Thyroid gland (tissue), 4 donors: ENCODE data around the gene SLC25A52. TPM values are rescaled to one million over a fixed set of nuclear protein-coding genes. Genes with fewer than 3 reads are reported as not detected.

Source experiments
- DNase-seq, 2 donors: peaks; one replicate each; pipeline ENCODE4 v3.0.0-alpha.2; 2019
- H3K27ac ChIP-seq, 3 donors: fragments of 200-600 bp; sonication (generic); 1 replicate in 2 of 3; 2 replicates in 1 of 3; pipeline ENCODE4 v1.5.1; 2016 to 2019; ENCODE audit warnings: mild to moderate bottlenecking in 1 of 3, moderate library complexity in 1 of 3
- H3K27me3 ChIP-seq: fragments of 200-600 bp; sonication (generic); one replicate; pipeline ENCODE4 v1.5.1; 2019
- H3K36me3 ChIP-seq, 2 donors: fragments of 200-600 bp; sonication (generic); one replicate each; pipeline ENCODE4 v1.5.1; 2016 to 2019
- H3K4me1 ChIP-seq, 2 donors: fragments of 200-600 bp; sonication (generic); one replicate each; pipeline ENCODE4 v1.5.1; 2017 to 2019
- H3K4me3 ChIP-seq, 3 donors: fragments of 200-600 bp; sonication (generic); replicated peaks in 1 of 3; 1 replicate in 2 of 3; 2 replicates in 1 of 3; pipeline ENCODE4 v1.5.1; 2016; ENCODE audit warnings: mild to moderate bottlenecking in 1 of 3
- H3K9me3 ChIP-seq: fragments of 200-600 bp; sonication (generic); one replicate; pipeline ENCODE4 v1.5.1; 2017
- CTCF ChIP-seq, 6 experiments: fragments of 200-600 bp in 3 of 6; fragments of 450-650 bp in 3 of 6; sonication (generic) in 3 of 6; IDR thresholded peaks; one replicate each; pipeline ENCODE4 v1.5.1; 2016 to 2019; ENCODE audit warnings: antibody characterized with exemption in 6 of 6, mild to moderate bottlenecking in 2 of 6, inconsistent platforms in 1 of 6, moderate library complexity in 1 of 6
- POLR2A ChIP-seq, 2 donors: fragments of 450-650 bp; IDR thresholded peaks; one replicate each; pipeline ENCODE4 v1.6.1; 2017; ENCODE audit warnings: antibody characterized with exemption in 2 of 2, mild to moderate bottlenecking in 2 of 2, moderate library complexity in 1 of 2
- WGBS, 2 donors: methylation state at CpG; one replicate each; pipeline ENCODE4 v1.1.5; 2017; 5-methylcytosine and 5-hydroxymethylcytosine counted together
- intact Hi-C: fragments of 100-400 bp; cut with DNase I; formaldehyde crosslinking; loops from one replicate; pipeline ENCODE4 v1.15.1; 2023
- total RNA-seq, 4 donors: library from RNA; depleted of rRNA; stranded (reverse); fragments of >200 nt; gene quantifications; one replicate each; pipeline ENCODE4 v1.2.3, GENCODE V29; 2016

The SLC25A52 gene
- total RNA-seq, 4 donors from 2014 or later, result 1.2 TPM; not detected in 3

GRCh38 chr18:31722369-31722957, 38.2 kb downstream of the SLC25A52 start:
- Histone ChIP-seq H3K4me1 (peaks cover 0 to 4% of the 10 kb centered on the region in 2 donors), H3K27ac (no peak overlapping the region), H3K27me3 (no peaks in the 10 kb centered on the region), H3K36me3 (no peaks in the 10 kb centered on the region), H3K9me3 (no peaks in the 10 kb centered on the region), H3K4me3 (no peak overlapping the region)
- peak; percentile 80 to 84 for DNase-seq
- intact Hi-C loops, result loop anchor here (10.0 kb wide), 1 partner anchor 168 kb away; no protein-coding TSS in a partner anchor
- TF ChIP-seq POLR2A (IDR thresholded peaks at IDR 0.05) (no peak), CTCF (IDR thresholded peaks at IDR 0.05) (peak; percentile 60 to 83 (median 68))
- 34 to 37% methylated on average over 7 of the region's 7 CpGs for WGBS, 2 donors

DNA sequence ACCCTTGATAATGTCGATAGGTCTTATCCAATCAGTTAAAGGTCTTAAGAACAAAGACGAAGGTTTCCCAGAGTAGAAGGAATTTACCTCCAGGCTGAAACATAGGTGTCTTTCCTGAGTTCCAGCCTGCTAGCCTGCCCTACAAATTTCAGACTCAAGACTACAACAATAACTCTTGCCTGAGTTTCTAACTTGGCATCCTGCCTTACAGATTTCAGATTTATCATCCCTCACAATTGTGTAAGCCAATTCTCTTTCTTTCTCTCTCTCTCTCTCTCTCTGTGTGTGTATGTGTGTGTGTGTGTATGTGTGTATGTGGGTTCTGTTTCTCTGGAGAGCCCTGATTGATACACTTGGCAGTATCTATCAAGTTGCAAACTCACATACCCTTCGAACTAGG, 39.1 kb downstream of the SLC25A52 start:
- no peak for DNase-seq
- no peaks in the 10 kb centered on the region for H3K27me3 ChIP-seq
- no peak overlapping the region for H3K27ac ChIP-seq
- 69 to 73% methylated on average over 3 of the region's 3 CpGs for WGBS, 2 donors
- H3K4me3 ChIP-seq, result no peak overlapping the region
- H3K36me3 ChIP-seq, result no peaks in the 10 kb centered on the region
- H3K9me3 ChIP-seq, result no peaks in the 10 kb centered on the region
- intact Hi-C loops, result loop anchor here (10.0 kb wide), 1 partner anchor 167 kb away; no protein-coding TSS in a partner anchor
- TF ChIP-seq POLR2A (IDR thresholded peaks at IDR 0.05), result no peak
- TF ChIP-seq CTCF (IDR thresholded peaks at IDR 0.05), result no peak
- H3K4me1 ChIP-seq, result peaks cover 0 to 4% of the 10 kb centered on the region in 2 donors

DNA sequence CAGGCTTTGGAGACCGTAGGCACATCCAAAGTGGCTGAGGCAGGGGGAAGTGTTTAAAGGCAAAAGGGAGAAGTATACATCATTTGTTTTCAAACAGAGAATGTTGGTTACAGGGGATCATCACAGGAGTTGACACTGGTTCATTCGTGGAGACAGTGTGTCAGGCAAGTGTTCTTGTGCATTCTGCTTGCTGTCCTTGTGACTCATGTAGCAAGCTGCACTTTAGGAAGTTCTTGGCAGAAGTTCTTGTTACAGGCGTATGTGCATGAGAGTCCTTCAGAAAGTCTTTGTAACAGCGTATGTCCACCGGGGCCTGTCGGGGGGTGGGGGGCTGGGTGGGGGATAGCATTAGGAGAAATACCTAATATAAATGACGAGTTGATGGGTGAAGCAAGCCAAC, 39.8 kb downstream of the SLC25A52 start:
- H3K9me3 ChIP-seq, result no peaks in the 10 kb centered on the region
- H3K27me3 ChIP-seq, result no peaks in the 10 kb centered on the region
- H3K27ac ChIP-seq, result no peak overlapping the region
- H3K36me3 ChIP-seq, result no peaks in the 10 kb centered on the region
- no peak for TF ChIP-seq CTCF (IDR thresholded peaks at IDR 0.05)
- no peak for TF ChIP-seq POLR2A (IDR thresholded peaks at IDR 0.05)
- no peak overlapping the region for H3K4me3 ChIP-seq
- intact Hi-C loops, result loop anchor here (10.0 kb wide), 1 partner anchor 166 kb away; no protein-coding TSS in a partner anchor
- DNase-seq, result peak in 1 of 2 donors; percentile 5
- WGBS, 2 donors, result 22 to 24% methylated on average over 7 of the region's 7 CpGs
- H3K4me1 ChIP-seq, result peaks cover 0 to 4% of the 10 kb centered on the region in 2 donors

GRCh38 chr18:31719363-31720006, 41.2 kb downstream of the SLC25A52 start:
- no peaks in the 10 kb centered on the region for H3K36me3 ChIP-seq
- H3K4me3 ChIP-seq, result no peak overlapping the region
- intact Hi-C loops, result loop anchor here (10.0 kb wide), 1 partner anchor 165 kb away; no protein-coding TSS in a partner anchor
- H3K27me3 ChIP-seq, result no peaks in the 10 kb centered on the region
- H3K9me3 ChIP-seq, result no peaks in the 10 kb centered on the region
- peaks cover 0 to 4% of the 10 kb centered on the region in 2 donors for H3K4me1 ChIP-seq
- WGBS, 2 donors, result 68 to 72% methylated on average over 7 of the region's 7 CpGs
- TF ChIP-seq CTCF (IDR thresholded peaks at IDR 0.05), result no peak
- no peak for TF ChIP-seq POLR2A (IDR thresholded peaks at IDR 0.05)
- H3K27ac ChIP-seq, result no peak overlapping the region
- peak in 1 of 2 donors; percentile 5 for DNase-seq

GRCh38 chr18:31718386-31718785, 42.3 kb downstream of the SLC25A52 start:
- no peaks in the 10 kb centered on the region for H3K36me3 ChIP-seq
- WGBS, 2 donors, result 93 to 97% methylated on average over 3 of the region's 3 CpGs
- intact Hi-C loops, result no loop called here

More at GRCh38 chr18:31718386-31718785, 42.3 kb downstream of the SLC25A52 start:
- H3K27me3 ChIP-seq, result no peaks in the 10 kb centered on the region
- H3K4me1 ChIP-seq, result no peaks in the 10 kb centered on the region
- H3K27ac ChIP-seq, result no peak overlapping the region
- no peak for DNase-seq
- H3K4me3 ChIP-seq, result no peak overlapping the region
- no peaks in the 10 kb centered on the region for H3K9me3 ChIP-seq
- no peak for TF ChIP-seq CTCF (IDR thresholded peaks at IDR 0.05)
- TF ChIP-seq POLR2A (IDR thresholded peaks at IDR 0.05), result no peak
